HuH-7 (cell line): ENCODE data around the gene NRXN2.
"Not testable (repeated sequence)": the region's sequence is repeated elsewhere in the genome, so short reads cannot be mapped to it uniquely, and the experiment has no call there.

Source experiments
- DNase-seq: peaks from one replicate; pipeline ENCODE4 v3.0.0; 2011; ENCODE audit warnings: low spot score

Gene NRXN2

DNA sequence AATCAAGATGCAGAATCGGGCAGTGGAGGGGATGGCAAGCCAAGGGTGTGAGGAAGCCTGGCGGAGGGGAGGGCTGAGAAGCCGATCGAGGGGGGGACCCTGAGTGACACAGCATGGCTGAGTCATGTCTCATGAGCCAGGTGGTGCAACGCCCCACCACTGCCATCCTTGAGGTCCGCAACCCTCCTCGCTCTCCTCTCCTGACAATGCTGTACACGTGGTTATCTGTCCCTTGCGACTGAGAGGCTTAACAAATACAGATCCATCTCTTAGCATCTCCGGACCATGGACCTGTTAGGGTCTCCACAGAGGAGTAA lies 117.8 kb downstream of the NRXN2 start:
- no peak for DNase-seq

DNA sequence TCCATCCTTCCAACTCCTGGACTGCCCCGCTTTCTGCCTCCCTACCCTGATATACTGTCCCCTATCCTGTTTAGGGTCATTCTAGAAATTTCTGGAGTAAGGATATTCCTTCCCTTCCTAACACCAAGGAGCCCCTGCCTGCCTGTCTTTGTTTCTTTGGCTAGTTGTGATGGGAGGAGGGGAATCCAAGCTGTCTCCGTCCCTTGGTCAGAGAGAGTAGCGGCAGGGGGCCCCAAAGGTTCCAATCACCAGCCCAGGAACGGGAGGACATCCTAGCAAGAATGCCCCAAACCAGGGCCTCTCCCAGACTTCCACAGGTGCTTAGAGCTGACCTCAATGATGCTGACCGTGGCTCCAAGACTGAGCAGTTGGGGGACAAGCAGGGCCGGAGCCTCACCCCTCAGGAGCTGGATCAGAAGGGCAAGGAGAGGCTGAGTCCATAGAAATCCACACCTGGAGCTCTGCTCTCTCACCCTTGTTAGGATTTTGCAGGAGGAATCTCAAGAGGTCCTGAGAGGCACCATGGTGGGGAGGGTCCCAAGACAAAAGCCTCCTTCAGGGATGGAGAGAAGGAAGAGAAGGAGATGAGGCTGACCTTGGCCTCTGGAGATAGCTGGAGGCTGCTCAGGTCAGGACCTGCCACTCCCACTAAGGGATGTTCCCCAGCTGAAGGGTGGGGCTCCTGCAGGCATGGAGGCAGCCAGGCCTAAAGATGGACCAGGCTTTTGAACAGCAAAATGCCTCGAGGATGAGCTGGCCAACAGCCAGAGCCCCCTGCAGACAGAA lies 118.3 kb downstream of the NRXN2 start:
- DNase-seq: no peak

- DNase-seq: no peak
These were observed 119.4 kb downstream of the NRXN2 start for GRCh38 chr11:64603411-64604110.

- no peak for DNase-seq
These were observed 120.4 kb downstream of the NRXN2 start for GRCh38 chr11:64602466-64603070.

DNA sequence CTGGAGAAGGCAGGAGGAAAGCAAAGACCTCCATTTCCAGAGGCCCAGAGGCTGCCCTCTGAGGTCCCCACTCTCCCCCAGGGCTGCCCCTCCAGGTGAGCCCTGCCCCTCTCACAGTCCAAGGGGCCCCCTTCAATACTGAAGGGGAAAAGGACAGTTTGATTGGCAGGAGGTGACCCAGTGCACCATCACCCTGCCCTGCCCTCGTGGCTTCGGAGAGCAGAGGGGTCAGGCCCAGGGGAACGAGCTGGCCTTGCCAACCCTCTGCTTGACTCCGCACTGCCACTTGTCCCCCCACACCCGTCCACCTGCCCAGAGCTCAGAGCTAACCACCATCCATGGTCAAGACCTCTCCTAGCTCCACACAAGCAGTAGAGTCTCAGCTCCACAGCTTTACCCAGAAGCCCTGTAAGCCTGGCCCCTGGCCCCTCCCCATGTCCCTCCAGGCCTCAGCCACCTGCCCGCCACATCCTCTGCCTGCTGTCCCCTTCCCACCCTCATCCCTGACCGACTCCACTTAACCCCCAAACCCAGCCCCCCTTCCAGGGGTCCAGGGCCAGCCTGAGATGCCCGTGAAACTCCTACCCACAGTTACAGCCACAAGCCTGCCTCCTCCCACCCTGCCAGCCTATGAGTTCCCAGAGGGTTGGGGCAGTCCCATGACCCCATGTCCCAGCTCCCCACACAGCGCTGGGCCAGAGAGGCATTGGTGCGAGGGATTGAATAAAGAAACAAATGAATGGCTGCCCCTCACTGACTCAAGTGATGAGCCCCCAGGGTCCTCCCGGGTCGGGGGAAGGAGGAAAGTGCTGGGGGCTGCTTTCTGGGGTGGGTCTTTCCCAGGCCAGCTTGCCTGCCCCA lies 121.2 kb downstream of the NRXN2 start:
- no peak for DNase-seq

- DNase-seq: no peak
These were observed 122.6 kb downstream of the NRXN2 start for GRCh38 chr11:64600281-64600992.

- DNase-seq: no peak
These were observed 123.2 kb downstream of the NRXN2 start for GRCh38 chr11:64599698-64600211.

DNA sequence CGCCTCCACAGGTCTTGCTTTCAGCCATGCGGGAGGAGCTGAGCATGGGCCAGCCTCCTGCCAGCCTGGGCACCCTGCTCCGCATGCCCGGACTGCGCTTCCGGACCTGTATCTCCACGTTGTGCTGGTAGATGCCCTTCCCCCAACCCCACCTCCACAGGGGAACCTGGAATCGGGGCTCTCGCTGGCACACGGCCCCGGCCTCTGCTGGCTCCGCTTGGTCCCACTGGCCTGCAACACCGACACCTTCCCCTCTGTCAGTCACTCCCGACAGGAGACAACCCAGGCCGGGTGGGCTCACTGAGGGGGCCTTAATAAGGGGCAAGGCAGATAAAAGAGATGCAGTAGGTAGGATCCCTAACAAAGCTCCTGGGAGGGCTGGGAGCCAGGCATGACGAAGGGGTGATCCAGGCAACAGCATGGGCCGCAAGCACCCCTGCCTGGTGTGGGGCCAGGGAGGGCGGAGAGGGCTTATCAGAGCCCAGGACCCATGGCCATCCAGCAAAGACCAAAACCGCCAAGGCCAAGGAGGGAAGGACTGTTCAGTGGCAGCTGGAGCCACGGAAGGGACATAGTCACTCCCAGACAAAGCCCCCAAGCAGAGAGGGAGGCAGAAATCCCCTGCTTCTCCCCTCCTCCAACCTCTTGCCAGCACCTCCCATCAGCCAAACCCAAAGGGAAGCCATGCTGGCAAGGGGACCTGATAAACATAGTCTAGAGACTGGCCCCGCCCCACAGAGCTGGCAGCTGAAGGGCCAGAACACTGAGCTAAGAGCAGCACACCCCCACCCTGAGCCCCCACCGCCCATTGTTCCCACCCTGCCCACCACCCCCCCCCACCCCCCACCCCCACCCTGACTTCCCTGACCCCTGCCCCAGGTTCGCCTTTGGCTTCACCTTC lies 124.0 kb downstream of the NRXN2 start:
- no peak for DNase-seq

- no peak for DNase-seq
These were observed 124.7 kb downstream of the NRXN2 start for GRCh38 chr11:64598106-64598796.

GRCh38 chr11:64597671-64598101 lies 125.3 kb downstream of the NRXN2 start:
- DNase-seq: no peak

DNA sequence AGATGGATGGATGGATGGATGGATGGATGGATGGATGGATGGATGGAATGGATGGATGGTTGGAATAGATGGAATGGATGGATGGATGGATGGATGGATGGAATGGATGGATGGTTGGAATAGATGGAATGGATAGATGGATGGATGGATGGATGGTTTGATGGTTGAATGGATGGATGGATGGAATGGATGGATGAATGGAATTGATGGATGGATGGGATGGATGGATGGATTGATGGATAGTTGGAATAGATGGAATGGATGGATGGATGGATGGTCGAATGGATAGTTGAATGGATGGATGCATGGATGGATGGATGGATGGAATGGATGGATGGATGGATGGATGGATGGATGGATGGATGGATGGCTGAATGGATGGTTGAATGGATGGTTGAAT lies 127.1 kb downstream of the NRXN2 start:
- DNase-seq: not testable (repeated sequence)

DNA sequence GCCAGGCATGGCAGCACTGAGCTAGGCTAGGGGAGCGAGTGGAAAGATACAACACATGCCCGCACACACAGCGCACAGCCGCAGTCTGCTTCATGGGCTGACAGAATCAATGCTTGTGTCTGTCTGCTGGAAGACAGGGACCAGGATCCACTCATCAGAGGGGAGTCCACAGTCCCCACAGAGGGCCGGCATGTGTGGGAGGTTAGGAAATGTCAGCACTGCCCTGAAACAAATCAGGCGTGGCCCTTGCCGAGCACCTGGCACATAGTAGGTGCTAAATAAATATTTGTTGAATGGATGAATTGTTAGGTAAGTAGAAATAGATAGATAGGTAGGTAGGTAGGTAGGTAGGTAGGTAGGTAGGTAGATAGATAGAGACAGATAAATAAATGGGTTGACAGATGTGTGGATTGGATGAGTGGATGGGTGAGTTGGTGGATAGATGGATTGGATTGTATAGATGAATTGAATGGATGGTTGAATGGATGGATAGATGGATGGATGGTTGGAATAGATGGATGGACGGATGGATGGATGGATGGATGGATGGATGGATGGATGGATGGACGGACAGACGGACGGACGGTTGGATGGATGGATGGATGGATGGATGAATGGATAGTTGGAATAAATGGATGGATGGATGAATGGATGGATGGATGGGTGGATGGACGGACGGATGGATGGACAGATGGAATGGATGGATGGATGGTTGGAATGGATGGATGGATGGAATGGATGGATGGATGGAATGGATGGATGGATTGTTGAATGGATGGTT lies 128.6 kb downstream of the NRXN2 start:
- no peak for DNase-seq

DNA sequence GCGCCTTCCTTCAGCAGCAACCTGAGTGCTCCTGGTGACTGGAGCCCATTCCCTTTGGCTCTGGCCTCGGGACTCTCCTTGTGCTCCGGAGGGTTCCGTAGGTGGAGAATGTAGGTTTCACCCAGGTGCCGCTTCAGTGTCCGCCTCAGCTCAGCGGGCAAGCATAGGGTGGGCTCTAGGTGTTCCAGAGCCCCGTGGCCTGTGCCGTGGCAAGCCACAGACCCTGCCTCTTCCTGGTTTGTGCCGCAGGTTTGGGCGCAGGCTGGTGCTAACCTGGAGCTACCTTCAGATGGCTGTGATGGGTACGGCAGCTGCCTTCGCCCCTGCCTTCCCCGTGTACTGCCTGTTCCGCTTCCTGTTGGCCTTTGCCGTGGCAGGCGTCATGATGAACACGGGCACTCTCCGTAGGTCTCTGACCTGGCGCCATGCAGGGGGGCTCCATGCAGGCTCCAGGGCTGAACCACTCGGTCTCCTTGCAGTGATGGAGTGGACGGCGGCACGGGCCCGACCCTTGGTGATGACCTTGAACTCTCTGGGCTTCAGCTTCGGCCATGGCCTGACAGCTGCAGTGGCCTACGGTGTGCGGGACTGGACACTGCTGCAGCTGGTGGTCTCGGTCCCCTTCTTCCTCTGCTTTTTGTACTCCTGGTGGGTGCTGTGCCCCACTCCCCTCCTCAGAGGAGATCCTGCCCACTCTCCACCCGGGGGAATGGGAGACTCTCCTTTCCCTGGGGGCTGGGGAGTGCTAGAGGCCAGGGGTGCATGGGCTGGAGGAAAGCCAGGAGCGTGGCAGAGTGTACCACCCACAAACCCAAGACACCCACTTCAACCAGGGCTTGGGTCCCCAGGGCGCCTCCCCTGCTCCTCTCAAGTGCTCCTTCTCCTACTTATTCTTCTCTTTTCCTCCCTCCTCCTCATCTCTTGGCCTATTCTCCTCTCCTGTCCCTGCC lies 129.6 kb downstream of the NRXN2 start:
- DNase-seq: no peak

- DNase-seq: no peak
These were observed 130.3 kb downstream of the NRXN2 start for GRCh38 chr11:64592656-64593055.

- no peak for DNase-seq
These were observed 130.8 kb downstream of the NRXN2 start for GRCh38 chr11:64592234-64592615.

GRCh38 chr11:64591257-64592233 lies 131.5 kb downstream of the NRXN2 start:
- DNase-seq: no peak
